Hematopoietic multipotent progenitor cell treated with erythropoietin and hydrocortisone succinate and interleukin-3 and kit ligand, for 8 days (in vitro differentiated cells): ENCODE results near the gene MTA3.

Experiments used
- DNase-seq: peaks from one replicate; pipeline ENCODE4 v3.0.0-alpha.2; 2015

The MTA3 gene

GRCh38 chr2:42742740-42743658 is 174.6 kb downstream of the MTA3 start:
- DNase-seq = no peak

DNA sequence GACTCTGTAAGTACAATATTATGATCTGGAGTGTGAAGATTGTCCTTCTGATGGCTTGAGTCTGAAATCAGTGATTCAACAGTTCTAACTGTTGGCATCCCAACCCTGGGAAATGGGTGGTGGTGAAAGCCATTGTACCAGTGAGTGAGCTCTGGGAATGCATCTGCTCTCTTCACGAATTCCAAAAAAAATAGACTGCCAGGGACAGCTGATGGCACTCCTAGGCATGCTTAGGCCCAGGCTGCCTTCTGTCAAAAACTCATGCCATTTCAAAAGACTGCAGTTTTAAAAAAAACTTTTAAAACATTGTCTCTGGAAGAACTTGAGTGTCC is 175.2 kb downstream of the MTA3 start:
- no peak for DNase-seq

DNA sequence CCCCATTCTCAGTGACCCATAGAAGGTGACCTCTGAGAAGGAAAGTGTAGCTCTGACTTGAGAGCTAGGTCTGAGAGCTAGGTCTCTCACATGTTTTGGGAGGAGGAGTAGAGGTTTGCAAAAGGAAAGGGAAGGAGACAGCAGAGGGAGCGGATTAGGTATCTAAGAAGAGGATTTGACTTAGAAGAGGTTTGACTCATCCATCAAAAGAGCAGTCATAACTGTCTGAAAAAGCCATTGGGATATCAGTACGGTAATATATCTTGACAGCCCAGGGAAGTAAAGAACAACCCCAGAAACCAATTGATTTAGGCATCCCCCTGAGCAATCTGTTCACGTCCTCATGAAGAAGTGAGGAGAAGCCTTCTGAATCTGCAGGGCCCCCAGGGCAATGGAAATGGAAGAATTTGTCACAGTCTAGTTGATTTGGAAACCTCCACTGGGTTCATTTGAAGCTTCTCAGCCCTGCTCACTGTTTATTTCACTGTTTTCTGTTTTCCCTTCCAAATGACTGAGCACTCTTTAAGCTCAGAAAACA is 176.2 kb downstream of the MTA3 start:
- no peak for DNase-seq

DNA sequence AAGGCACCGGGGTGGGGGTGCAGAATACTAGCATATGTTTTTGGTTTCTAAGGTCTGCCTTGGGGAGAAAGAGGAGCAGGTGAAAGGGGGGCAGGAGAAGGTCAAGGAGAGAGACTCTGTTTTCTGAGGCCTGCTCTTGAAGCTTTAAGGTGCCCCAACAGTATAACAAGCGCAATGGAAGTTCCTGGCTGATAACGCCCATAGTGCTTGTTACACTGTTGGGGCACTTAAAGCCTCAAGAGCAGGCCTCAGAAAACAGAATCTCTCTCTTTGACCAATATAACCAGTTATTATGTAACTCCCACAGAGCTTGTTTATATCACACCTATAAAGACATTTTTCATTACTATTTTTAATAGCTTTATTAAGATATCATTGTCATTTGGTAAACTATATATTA is 179.0 kb downstream of the MTA3 start:
- no peak for DNase-seq

GRCh38 chr2:42748840-42749239 is 180.4 kb downstream of the MTA3 start:
- DNase-seq = no peak

- DNase-seq = peak; percentile 48
Measured at GRCh38 chr2:42752314-42752713, 183.9 kb downstream of the MTA3 start.

DNA sequence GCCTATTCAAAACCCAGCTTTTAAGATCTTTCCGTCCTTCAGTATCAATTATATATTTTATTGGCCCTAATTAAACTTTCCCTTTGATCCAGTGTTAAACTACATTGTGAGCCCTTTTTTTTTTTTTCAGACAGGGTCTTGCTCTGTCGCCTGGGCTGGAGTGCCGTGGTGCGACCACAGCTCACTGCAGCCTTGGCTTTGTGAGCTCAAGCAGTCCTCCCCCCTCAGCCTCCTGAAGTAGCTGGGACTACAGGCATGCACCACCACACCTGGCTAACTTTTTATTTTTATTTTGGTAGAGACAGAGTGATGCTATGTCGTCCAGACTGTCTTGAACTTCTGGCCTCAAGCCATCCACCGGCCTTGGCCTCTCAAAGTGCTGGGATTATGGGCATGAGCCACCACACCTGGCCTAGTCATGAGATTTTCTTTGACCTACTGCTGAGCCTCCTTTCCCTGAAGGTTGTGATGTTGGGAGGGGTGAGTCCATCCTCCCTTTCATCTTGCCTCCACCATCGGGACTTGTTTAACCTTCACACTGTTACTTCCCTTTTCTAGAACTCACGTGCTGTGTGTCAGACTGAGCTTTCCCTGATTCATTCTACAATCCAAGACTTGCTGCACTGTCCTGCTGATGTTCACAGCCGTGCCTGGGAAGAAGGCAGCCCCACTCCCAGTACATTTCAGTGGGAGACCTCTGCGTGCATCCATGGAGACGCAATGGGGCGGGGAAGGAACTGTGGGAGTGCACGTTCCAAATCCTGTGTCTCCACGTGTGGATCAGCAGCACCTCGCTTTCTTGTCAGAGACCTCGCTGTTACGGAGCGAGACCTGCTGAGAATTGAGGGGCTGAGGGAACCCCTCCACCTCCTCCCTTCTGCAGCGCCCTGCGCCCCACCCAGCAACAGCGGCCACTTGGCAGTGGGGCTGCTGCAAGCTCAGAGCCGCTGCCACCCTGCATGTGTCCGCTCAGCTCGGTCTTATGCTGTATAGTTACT is 184.7 kb downstream of the MTA3 start:
- DNase-seq = no peak

DNA sequence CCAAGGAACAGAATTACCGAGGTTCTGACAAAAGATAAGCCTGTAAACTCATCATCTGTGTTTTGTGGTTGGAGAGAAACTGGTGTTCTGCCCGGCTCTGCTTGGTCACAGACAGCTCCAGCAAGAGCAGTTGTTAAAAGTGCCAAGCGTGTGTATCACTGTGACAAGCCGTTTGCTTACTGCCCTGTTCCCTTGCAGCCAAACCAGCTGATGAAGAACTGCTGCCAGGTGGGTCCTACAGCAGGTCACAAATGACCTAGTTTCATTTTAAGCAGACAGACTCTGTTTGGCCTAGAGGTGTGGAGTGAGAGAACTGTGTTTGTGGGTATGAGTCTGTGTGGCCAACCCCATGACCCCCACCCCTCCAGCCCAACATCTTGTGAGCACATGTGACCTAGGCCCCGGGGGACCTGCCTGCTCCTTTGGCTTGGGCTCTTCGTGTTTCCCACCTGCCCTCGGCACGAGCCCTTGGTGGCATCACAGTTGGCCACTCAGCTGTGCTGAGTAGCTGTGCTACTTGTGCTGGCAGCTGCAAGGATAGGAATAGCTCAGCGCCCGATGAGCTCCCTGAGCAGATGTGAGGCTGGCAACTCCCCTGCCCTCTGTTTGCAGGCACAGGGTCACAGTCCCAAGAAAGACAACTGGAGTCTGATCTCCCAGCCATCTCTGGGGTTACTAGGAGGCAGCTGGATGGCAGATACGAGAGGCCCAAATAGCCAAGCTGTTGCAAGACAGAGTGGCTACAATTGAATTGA is 185.8 kb downstream of the MTA3 start:
- peak; percentile 10 for DNase-seq

DNA sequence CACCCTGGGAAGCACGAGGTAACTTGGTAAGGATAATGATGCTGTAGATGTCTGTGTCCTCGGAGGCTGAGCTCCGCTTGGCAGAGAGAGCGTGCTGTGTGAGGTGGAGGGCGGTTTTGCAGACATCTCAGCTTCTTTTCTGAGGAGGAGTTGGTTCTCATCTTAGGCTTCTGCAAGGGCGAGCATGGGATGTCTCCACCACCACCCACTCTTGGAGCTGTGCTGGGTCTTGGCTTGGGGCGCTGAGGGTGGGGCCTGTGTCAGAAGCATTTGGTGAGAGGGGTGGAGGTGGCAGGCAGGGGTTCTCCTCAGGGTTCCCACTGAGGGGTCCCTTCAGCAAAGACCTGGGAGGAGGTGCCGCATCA is 186.3 kb downstream of the MTA3 start:
- DNase-seq = no peak

GRCh38 chr2:42755191-42755880 is 186.9 kb downstream of the MTA3 start:
- no peak for DNase-seq

GRCh38 chr2:42756150-42756775 is 187.8 kb downstream of the MTA3 start:
- no peak for DNase-seq

DNA sequence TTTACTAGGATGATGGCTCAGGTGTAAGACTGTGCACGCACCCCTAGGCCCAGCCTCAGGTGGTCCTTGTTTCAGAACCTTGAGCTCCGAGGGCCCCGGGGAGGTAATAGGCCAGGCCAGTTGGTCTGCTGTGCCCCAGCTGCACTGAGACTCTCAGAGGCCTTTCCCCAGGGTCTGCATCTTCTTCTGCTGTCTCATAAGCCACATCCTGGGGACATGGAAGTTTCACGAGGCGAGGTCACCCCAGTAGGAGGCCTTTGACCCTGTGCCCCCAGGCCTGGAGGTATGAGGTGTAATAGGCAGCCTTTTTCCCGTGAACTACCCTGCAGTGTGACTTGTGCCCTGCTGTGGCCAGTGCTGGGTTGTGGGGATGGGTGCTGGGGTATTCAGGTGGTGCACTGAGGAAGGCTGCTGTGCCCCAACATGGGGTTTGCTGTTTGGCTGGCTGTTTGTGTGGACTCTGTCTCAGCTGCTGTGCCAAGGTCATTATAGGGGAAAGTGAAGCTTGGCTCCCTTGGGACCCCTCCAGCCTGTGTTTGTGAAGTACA is 188.6 kb downstream of the MTA3 start:
- no peak for DNase-seq

GRCh38 chr2:42757981-42758740 is 189.7 kb downstream of the MTA3 start:
- DNase-seq = no peak

- no peak for DNase-seq
Measured at GRCh38 chr2:42758751-42759150, 190.3 kb downstream of the MTA3 start.

DNA sequence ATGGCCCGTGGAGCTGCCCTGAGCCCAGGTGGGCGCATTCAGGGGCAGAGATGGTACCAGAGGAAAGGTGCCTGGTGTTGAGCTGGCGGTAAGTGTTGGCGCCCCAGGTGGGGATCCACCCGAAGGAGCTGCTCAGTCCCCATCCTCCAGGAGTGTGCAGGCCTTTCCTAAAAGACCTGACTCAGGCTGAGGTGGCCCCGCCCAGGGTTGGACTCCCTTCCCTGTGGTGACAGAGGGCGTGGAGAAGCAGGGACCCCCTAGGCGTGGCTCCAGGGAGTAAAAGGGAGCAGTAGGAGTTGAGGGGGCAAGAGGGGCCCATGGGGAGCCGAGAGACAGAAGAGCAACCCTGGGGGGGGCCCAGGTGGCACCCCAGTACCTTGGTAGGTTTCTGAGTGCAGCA is 193.1 kb downstream of the MTA3 start:
- no peak for DNase-seq

- DNase-seq = no peak
Measured at GRCh38 chr2:42762155-42762554, 193.7 kb downstream of the MTA3 start.

DNA sequence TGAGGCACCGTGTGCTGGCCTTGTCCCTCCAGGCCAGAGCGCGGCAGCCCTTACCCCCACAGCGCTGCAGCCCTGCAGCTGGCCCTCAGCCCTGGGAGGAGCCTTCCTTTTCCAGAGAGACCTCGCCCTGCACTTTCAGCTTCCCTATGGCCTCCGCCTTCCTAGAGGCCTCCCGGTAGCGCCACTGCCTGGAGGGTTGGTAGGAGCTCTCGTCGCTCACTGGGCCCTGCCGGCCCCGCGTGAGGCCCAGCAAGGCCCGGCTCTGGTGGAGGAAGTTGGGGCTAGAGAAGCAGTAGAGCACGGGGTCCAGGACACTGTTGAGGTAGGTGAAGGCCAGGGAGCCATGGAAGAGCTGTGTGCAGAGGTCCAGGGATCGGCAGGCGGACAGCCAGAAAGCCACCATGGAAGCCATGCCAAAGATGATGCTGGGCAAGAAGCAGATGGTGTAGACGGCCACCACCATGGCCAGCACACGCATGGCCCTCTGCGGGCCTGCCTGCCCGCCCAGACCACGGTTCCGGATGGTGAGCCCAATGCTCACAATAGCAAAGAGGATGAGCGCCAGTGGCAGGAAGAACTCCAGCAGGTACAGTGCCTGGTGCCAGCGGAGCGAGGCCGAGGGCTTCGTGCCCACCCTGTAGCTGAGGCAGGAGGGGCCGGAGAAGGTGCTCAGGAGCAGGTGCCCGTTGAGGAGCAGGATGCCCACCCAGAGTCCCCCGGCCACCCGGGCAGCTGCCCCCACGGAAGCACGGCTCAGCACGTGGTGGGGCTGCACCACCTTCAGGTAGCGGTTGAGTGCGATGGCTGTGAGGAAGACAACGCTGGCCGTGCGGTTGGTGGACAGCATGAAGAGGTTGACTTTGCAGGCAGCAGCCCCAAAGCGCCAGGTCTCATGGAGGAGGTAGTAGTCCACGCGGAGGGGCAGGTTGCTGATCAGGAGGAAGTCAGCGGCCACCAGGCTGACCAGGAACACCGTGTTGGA is 194.7 kb downstream of the MTA3 start:
- no peak for DNase-seq

GRCh38 chr2:42764096-42764495 is 195.7 kb downstream of the MTA3 start, which contains the start of gene OXER1:
OXER1 (minus strand) TSS chr2:42764135; CDS start chr2:42764062, 73 bp downstream.
- no peak for DNase-seq

DNA sequence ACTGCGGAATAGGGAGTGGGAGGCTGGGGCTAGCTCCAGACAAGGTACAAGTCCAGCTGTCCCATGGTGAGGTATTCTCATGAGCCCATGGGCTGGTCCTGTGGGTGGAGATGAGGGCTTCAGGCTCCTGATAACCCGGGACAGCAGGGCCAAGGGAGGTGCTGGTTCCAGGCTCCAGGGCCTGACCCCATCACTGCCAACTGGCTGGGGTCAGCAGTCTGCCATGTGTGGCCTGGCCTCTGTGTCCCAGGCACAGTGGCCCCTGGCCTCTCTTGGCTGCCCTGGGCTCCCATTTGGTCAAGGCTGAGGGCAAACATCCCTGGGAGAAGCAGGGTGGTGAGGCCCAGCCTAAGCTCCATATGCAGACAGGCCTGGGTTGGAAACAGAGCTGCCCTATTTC is 196.5 kb downstream of the MTA3 start:
- no peak for DNase-seq
